GM19395 (cell line): ENCODE results near the gene NR2C2.
"Not testable (repeated sequence)": the region's sequence is repeated elsewhere in the genome, so short reads cannot be mapped to it uniquely, and the experiment has no call there.

Source experiments
- ATAC-seq: cut with Tn5 transposase; IDR thresholded peaks from one replicate; pipeline ENCODE4 v1.9.1; 2021; ENCODE audit warnings: mild to moderate bottlenecking, moderate library complexity; ENCODE audit not compliant: unreplicated experiment

Gene NR2C2

GRCh38 chr3:14947100-14947885 lies at the start of gene NR2C2:
Gene NR2C2 (plus strand): TSS chr3:14947583. CDS start chr3:15003915, 56,332 bp downstream.
- ATAC-seq = peak; percentile 63

- ATAC-seq = no peak
These were observed 48.5 kb upstream of the NR2C2 start for GRCh38 chr3:14898929-14899328.

GRCh38 chr3:14899993-14900618 lies 47.3 kb upstream of the NR2C2 start:
- ATAC-seq = no peak

GRCh38 chr3:14900881-14901873 lies 46.2 kb upstream of the NR2C2 start:
- ATAC-seq = no peak

- no peak for ATAC-seq
These were observed 44.7 kb upstream of the NR2C2 start for GRCh38 chr3:14902719-14903118.

- not testable (repeated sequence) for ATAC-seq
These were observed 43.9 kb upstream of the NR2C2 start for GRCh38 chr3:14903501-14903900.

GRCh38 chr3:14905055-14905657 lies 42.2 kb upstream of the NR2C2 start:
- ATAC-seq = no peak

- ATAC-seq = no peak
These were observed 40.9 kb upstream of the NR2C2 start for GRCh38 chr3:14906355-14906971.

GRCh38 chr3:14907043-14907966 lies 40.1 kb upstream of the NR2C2 start:
- ATAC-seq = no peak

GRCh38 chr3:14909250-14909649 lies 38.1 kb upstream of the NR2C2 start:
- no peak for ATAC-seq

GRCh38 chr3:14911651-14912050 lies 35.7 kb upstream of the NR2C2 start:
- no peak for ATAC-seq

GRCh38 chr3:14913071-14913925 lies 34.1 kb upstream of the NR2C2 start:
- no peak for ATAC-seq

GRCh38 chr3:14913926-14914778 lies 33.2 kb upstream of the NR2C2 start:
- no peak for ATAC-seq

GRCh38 chr3:14914779-14915117 lies 32.6 kb upstream of the NR2C2 start:
- ATAC-seq = no peak

GRCh38 chr3:14915636-14916222 lies 31.7 kb upstream of the NR2C2 start:
- ATAC-seq = no peak

- ATAC-seq = no peak
These were observed 29.0 kb upstream of the NR2C2 start for GRCh38 chr3:14918356-14918860.

- ATAC-seq = no peak
These were observed 26.8 kb upstream of the NR2C2 start for GRCh38 chr3:14920536-14920935.
